ENCODE results near the gene HSPA1A.

HSPA1A gene

DNA sequence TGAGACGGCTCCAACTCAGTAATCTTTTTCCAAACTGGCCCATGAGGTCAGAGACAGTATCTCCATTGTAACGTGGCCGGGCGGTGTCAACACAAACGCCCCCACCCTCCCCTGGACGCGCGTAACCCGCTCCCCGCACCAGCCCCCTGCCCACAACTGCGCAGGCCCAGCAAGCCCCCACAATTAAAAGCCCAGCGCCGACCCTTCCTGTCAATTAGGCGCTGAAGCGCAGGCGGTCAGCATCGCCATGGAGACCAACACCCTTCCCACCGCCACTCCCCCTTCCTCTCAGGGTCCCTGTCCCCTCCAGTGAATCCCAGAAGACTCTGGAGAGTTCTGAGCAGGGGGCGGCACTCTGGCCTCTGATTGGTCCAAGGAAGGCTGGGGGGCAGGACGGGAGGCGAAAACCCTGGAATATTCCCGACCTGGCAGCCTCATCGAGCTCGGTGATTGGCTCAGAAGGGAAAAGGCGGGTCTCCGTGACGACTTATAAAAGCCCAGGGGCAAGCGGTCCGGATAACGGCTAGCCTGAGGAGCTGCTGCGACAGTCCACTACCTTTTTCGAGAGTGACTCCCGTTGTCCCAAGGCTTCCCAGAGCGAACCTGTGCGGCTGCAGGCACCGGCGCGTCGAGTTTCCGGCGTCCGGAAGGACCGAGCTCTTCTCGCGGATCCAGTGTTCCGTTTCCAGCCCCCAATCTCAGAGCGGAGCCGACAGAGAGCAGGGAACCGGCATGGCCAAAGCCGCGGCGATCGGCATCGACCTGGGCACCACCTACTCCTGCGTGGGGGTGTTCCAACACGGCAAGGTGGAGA, at the start of gene HSPA1A, which contains the start of gene HSPA1L:
Gene HSPA1A, plus strand, starts transcription at position 519 of the 814 bp plus-strand sequence. Its CDS starts 214 bp downstream, at position 733.
Gene HSPA1L, minus strand, starts transcription at position 259 of the 814 bp plus-strand sequence. CDS start 3,311 bp downstream, outside the sequence.
- peak in 1 of 2 donors; percentile 61 for DNase-seq (ENCODE audit: low read depth in 2 of 2)

DNA sequence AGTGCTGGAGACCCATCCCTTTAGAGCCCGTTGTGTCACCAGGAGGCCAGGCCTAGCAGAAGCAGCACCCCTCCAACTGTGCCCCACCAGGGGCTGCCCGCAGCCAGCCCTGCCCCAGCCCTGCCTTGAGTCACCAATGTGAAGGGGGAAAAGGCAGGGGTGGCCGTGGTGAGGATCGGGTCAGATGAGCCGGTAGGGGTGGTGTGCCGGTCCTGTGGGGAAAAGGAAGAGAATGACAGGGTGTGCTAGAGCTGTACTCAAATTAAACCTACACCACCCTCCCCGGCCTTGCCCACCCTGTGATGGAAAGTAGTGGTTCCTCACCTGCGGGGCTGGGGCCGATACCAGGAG, 49.8 kb upstream of the HSPA1A start:
- no peak for DNase-seq (ENCODE audit: low read depth in 2 of 2)

DNA sequence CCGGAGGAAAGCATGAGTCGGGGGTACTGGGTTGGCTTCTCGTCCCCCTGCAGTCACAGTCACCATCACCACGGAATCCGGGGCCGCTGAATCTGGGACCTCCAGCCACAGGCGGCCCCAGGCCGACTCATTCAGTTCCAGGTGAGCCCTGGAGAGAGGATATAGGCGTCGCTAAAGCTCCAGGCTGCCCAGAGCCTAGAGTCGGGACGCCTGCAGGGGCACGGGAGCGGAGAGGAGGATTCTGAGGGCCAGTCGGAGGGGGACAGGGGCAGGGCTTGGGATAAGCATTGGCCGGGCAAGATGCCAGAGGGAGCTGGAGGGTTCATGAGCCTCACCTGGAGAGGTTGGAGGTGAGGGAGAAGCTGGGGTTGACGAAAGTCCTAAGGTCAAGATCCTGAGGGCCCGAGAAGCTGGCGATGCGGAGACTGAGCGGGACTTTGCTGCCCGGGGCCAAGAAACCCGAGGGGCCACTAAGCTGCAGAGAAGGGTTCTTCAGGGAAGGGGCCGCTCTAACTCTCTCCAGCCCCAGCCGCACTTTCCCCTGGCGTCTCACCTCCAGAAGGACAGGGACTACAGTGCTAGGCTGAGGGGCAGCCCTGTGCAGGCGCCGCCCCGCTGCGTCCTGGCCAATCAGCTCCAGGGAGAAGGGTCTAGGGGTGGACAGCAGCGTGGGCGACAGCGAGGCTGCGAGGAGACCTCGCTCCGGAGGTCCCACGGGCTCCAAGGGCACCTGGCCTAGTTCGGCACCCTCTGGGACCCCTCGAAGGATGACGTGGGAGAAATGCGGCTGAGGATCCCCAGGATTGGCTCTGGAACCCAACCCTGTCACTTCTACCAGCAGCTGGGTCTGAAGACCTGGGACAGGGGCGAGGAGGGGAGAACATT, 49.2 kb upstream of the HSPA1A start:
- DNase-seq (ENCODE audit: low read depth in 2 of 2): no peak

DNA sequence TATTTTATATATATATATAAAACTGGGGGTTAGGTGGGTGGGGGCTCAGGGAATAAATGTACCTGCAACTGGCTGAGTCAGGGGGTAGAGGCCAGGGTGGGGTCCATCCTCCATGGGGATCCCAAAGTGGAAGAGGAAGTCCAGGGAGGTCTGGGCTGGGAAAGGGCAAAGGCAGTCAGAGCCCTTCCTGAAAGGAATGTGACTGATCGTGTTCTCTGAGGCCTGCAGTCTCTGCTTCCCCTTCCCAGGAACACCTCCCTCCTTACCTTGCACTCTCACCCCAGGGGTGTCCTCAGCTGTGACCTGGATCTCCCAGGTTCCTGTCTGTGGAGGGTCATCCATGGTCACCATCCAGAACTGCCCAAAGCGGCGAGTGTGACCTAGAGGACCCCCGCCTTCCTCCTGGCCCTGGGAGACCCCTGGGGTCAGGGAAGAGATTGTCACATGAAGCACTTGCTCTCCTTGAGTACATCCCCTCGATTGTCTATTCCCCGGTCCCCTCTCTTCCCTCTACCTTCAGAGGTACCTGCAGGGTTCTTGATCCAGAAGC, 48.2 kb upstream of the HSPA1A start:
- DNase-seq (ENCODE audit: low read depth in 2 of 2): no peak

DNA sequence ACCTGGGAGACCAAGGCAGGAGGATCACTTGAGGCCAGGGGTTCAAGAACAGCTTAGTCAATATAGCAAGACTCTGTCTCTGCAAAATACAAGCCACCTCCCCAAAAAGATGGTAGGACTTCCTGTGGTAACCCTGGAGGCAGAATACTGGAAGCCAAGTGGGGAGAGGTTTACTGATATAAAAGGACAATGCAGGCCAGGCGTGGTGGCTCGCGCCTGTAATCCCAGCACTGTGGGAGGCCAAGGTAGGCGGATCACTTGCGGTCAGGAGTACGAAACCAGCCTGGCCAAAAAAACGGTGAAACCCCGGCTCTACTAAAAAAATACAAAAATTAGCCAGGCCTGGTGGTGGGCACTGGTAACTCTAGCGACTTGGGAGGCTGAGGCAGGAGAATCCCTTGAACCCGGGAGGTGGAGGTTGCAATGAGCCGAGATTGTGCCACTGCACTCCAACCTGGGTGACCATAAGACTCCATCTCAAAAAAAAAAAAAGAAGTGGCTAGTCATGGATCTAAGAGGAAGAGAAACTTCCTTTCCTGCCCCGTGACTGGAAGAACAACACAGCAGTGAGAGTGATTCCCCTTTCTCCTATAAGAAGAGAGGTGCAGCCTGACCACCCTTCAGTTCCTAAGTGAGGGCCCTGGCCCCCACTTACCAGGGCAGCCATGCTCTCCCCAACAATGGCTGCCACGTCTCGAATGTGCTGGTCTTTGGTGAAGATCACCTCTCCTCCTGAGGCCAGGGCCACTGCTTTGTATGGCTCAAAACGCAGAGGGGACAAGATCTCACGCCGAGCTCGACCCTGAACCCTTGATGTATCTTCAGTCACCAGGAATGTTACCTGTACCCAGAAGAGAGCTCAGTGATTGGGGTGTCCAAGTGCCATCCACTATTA, 46.7 kb upstream of the HSPA1A start:
- DNase-seq (ENCODE audit: low read depth in 2 of 2): no peak

DNA sequence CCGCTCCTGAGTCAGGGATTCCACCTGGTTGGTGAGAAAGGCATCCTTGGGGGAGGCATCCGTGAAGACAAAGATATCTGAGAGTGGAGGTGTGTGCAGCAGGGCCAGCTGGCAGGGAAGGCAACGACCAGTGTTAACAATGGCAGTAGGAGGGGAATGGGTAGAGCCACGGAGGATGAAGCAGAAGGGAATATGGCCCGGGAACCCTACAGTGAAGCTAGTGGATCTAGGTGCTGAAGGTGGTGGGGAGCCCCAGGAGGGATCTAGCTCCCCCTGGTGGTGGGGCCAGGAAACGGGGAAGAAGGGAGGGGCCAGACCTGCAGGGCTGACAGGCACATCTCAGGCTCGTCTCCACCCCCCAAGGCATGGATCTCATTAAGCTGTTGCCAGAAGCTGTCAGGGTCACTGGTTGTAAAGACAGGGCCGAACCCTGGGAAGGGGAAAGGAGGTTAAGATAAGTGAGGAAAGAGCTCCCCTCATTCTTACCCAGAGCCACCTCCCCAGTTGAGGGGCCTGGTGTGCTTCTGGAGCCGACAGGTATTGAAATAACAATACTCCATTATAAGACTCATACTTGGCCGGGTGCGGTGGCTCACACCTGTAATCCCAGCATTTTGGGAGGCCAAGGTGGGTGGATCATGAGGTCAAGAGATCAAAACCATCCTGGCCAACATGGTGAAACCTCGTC, 45.5 kb upstream of the HSPA1A start:
- peak; percentile 74 for DNase-seq (ENCODE audit: low read depth in 2 of 2)

DNA sequence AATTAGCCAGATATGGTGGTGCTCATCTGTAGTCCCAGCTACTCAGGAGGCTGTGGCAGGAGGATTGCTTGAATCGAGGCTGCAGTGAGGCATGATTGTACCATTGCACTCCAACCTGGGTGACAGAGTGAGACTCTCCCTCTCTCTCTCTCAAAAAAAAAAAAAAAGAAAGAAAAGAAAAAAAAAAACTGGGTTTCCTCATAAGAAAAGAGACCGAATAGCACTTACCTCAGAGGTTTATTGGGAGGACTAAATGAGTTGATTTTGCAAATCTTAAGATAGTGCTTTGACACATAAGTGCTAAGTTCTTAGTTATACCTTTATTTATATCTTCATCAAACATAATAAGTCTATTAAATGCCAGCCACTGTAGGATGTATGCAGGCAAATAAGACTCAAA, 44.5 kb upstream of the HSPA1A start:
- no peak for DNase-seq (ENCODE audit: low read depth in 2 of 2)

DNA sequence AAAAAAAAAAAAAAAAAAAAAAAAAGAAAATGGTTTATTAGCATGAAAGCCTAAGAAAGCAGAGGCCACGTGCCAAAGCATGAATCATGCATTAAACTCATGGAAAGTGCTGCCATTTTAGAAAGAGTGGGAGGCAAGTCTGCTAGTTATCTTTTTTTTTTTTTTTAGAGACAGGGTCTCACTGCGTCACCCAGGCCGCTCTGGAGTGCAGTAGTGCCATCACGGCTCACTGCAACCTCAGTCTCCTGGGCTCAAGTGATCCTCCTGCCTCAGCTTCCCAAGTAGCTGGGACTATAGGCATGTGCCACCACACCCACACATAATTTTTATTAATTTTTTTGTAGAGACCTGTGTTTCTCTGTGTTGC, 43.4 kb upstream of the HSPA1A start:
- no peak for DNase-seq (ENCODE audit: low read depth in 2 of 2)

DNA sequence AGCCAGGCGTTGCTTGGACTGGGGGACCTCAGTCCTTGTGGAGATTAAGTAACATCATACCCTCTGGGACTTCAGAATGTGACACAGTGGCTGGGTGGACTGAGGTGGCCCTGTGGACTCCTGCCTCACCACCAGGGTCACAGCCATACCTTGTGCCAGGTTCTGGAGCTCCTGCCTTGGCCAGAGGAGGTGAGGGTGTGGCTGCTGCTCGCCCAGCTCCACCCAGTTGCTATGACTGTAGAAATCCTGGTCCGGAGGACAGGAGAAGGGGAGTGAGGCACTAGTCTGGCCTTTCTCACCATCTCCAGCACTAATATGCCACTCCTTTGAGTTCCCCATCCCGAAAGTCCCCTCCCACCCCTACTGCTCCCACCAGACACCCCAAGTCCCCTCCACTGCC, 40.2 kb upstream of the HSPA1A start:
- DNase-seq (ENCODE audit: low read depth in 2 of 2): no peak

DNA sequence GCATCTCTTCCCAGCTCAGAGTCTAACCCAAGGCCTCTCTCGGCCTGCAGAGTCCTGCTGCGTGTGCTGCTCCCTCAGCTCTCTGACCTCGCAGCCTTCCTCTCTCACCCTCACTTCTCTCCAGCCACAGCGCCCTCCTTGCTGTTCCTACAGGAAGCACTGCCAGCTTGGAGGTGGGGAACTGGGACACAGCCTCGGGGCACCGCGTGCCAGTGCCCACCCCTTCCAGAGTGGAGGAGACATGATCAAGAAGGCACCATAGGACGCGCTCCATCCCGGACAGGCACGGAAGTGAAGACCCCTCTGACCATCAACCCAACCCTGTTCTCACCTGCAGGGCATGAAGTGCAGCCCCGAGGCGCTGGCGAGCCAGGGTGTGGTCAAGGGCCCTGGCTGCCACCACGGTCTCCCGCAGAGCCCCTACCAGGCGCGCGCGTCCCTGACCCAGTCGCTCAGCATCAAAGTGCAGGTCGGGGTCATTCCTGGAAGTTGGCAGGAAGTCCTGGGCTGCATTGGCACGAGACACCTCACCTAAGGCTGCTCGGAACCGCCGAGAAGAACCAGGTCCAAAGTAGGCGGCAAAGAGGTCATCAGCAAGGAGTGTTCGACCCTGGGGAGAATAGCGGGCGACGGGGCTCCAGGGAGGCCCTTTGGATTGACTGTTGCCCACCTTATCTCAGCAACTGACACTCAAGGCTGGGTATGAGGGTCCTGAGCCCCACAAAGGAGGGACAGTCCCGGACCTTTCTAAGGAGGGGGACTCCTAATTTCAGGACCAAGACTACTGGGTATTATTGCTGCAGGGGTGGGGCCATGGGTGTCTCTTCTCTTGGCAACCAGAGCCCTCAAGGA, 39.5 kb upstream of the HSPA1A start:
- DNase-seq (ENCODE audit: low read depth in 2 of 2): no peak

DNA sequence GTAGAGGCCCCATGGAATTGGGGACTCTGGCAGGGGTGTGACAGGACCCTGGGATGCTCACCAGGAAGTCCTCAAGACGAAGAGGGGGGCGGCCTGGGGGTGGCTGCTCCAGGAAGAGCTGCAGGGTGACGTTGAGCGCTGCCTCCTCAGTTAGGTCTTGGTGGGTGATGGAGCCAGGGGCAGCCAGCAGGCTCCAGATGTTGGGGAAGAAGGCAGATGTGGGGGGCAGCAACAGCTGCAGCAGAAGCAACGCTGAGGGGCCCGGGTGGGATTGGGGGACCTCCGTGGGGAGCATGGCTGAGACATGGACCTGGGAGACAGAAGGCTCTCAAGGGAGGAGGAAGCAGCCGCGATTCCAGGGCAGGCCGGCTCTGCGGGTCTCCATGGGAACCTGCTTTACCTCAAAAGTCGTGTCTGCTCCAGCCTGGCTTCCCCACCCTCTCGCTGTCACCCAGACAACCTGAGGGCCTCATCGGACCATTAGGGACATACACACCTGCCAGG, 38.8 kb upstream of the HSPA1A start:
- DNase-seq (ENCODE audit: low read depth in 2 of 2): no peak

DNA sequence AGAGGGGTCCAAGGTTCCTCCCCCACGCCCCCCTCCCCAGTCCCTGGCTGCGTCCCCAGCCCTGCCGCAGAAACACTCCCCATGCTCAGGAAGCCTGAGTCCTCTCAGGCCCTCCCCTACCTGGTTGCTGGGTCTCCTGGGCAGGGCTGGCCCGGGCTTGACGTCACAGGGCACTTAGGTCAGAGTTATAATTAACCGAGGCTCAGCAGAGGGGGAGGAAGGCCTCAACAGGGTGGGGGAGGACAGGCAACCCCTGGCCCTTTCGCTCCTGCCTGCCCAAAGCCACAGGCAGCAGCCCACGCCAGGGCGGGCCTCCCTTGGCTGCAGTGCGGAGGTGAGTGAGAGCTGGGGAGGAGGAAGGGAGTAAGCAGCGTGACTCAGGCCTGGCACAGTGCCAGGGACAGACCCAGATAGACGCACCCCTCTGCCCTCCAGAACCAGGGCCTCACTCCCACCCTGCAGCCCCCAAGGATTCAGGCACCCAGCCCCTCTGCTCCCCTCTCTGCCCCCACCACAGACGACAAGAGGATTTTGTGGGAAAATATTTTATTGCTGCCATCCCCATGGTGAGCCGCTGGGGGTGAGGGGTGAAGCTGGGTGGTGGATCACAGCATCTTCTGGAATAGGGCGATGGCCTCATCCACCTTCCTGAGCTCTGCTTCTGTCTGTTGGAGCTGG, 38.2 kb upstream of the HSPA1A start, which contains the start of gene VWA7:
Gene VWA7, minus strand, starts transcription at position 340 of the 678 bp plus-strand sequence. CDS start 549 bp downstream, outside the sequence.
- DNase-seq (ENCODE audit: low read depth in 2 of 2): peak; percentile 64 to 70

DNA sequence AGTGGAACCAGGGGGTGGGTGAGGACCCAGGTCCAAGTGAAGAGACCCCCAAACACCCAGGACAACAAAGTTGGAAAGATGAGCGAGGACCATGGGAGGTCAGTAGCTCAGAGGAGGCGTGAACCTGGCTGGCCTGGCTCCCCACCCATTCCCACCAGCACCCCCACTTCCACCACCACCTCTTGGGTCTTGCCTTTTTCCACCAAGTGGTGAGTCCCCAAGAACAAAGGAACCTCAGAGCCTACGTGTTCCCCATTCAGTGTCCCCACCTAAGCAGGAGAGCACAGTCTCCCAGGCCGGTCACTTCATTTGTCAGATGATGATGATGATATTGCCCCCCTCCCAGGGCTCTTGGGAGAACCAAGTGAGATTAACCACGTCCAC, 37.7 kb upstream of the HSPA1A start:
- no peak for DNase-seq (ENCODE audit: low read depth in 2 of 2)

DNA sequence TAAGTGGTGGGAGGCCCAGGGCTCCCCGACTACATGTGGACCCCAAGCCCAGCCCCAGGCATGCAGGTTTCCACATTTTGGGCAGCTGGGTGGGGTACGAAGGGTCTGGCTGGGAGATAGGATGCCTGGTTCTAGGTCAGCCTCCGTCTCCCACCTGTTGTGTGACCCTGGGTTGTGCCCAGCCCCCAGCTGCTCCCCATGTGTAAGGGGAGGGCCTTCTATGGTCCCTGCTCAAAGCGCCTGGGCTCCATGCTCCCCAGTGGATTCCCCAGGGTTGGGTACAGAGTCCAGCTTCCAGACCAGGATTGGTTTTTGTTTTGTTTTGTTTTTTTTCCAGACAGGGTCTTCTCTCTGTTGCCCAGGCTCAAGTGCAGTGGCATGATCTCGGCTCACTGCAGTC, 37.1 kb upstream of the HSPA1A start:
- DNase-seq (ENCODE audit: low read depth in 2 of 2): no peak

DNA sequence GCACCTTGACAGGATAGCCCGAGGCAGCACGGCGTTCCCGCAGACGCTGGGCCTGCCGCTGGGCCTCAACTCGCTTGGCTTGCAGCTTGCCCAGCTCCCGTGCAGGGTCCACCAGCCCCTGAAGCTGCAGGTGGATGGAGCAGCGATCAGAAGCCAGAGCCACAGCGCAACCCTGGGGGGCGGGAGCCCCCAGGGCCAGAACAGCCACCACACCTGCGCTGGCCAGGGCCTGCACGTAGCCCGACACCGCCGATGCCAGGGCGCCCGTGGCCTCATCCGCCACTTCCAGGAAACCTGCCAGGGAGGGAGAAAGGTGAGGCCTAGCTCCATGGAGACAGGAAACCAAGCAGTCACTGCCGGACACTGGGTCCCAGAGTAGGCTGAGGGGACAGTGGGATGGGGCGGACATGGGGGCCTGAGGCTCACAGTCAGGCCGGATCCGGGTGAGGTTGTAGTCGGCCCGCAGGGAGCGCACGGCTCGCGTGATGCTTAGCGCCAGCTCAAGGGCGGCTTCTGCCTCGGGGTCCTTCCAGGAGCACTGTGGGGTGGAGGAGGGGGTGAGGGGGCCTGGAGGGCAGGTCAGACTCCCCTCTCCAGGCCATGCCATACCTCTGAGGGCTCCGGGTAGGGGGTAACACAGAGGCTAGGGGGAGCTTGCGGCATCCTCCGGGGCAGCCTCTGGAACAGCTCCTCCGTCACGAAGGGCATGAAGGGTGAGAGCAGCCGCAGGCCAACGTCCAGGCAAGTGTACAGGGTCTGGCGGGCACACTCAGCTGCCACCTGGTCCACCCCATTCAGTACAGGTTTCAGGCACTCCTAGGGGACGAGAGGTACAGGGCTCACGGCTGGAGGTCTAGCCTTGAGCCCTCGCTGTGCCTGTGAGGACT, 36.1 kb upstream of the HSPA1A start:
- no peak for DNase-seq (ENCODE audit: low read depth in 2 of 2)

DNA sequence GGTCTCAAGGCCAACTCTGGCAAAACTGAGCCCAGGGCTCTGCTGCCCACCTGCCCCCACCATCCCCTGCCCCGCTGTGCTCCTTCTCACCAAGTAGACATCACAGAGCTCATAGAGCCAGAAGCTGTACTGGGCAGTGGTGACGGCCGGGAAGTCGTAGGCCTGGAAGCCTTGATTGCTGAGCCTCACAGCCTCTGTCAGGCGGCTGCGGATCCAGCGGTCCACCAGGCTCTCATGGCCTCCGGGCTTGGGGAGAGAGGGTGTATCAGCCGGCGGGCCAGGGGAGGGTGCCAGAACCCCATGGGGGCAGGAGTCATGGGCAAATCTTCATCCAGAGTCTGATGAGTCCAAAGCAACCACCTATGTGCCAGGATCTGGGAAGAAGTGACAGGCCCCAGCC, 35.4 kb upstream of the HSPA1A start:
- no peak for DNase-seq (ENCODE audit: low read depth in 2 of 2)

DNA sequence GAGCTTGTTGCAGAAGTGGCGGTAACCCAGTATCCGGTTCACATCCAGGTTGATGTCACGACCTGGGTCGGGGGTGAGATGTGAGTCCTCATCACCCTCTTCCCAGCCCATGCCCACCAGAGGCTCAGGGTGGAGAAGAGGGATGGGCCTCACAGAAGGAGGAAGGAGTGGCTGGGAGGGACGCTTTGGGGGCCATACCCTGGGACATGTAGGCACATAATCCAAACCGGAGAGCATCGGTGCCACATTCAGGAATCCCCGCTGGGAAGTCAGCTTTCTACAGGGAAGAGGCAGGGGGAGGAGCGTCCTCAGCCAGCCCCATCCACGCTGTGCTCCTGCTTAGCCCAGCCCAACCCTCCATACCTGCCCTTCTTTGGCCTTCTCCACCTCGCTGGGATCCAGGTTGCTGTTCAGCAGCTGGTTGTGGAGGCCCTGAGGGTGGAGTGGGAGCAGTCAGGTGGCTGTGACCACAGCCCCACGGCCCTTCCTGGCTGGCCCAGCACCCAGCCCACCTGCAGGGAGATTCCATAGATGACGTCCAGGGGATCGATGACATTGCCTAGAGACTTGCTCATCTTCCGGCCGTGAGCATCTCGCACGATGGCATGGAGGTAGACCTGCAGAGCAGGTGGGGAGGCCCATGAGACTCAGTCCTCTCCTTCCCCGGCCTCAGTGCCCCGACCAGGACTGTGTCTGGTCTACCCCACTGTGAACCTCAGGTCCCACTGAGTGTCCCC, 34.7 kb upstream of the HSPA1A start:
- no peak for DNase-seq (ENCODE audit: low read depth in 2 of 2)
